HepG2 (cell line): ENCODE data around the gene CBX7. TPM values are rescaled to one million over a fixed set of nuclear protein-coding genes. Genes with fewer than 3 reads are reported as not detected.
A peak's percentile ranks its signal among the peaks of the same experiment; 100 is the strongest.

Source experiments
- ZNF607 ChIP-seq: sonication (generic); formaldehyde crosslinking; IDR thresholded peaks from 2 replicates; pipeline ENCODE4 v1.5.1; 2020; ENCODE audit warnings: missing genetic modification reagents, mild to moderate bottlenecking, borderline replicate concordance
- polyA plus RNA-seq, 8 experiments: library from polyadenylated mRNA; depleted of rRNA in 3 of 8; stranded (reverse) in 7 of 8; unstranded in 1 of 8; fragments of >200 nt; fragmentation: Illumina TruSeq in 4 of 8; extraction: Trizol in 4 of 8; gene quantifications; 2 replicates each; pipeline versions ENCODE4 v1.2.1 to v1.2.3, GENCODE V29; 2011 to 2016; ENCODE audit warnings: low read depth in 4 of 8, missing spikeins in 1 of 8, mixed read lengths in 1 of 8; ENCODE audit not compliant: insufficient read depth in 1 of 8
- total RNA-seq, 5 experiments: library from RNA; depleted of rRNA; stranded (reverse); fragments of >200 nt; fragmentation: Illumina TruSeq; extraction: Trizol; gene quantifications; 2 replicates each; pipeline ENCODE4 v1.2.3, GENCODE V29; 2016; ENCODE audit warnings: low read depth in 1 of 5
- TF ChIP-seq, protein P1 (sequence below): sonication (generic); IDR thresholded peaks from 2 replicates; pipeline ENCODE4 v1.6.1; 2016; ENCODE audit warnings: low read depth, borderline replicate concordance
- TF ChIP-seq, protein P2 (sequence below): sonication (generic); formaldehyde crosslinking; IDR thresholded peaks from 2 replicates; pipeline ENCODE4 v1.5.0; 2020; ENCODE audit warnings: mild to moderate bottlenecking, missing genetic modification reagents, borderline replicate concordance
- TF ChIP-seq, protein P3 (sequence below): sonication (generic); formaldehyde crosslinking; IDR thresholded peaks from 2 replicates; pipeline ENCODE4 v1.8.1; 2023; ENCODE audit warnings: mild to moderate bottlenecking, missing genetic modification reagents
- TF ChIP-seq, protein P4 (sequence below), 2 experiments: sonication (generic) in 1 of 2; formaldehyde crosslinking in 1 of 2; IDR thresholded peaks; 2 replicates each; pipeline versions ENCODE4 v1.4.0 to v1.6.1; 2018 to 2020; ENCODE audit warnings: missing genetic modification reagents in 2 of 2, borderline replicate concordance in 1 of 2, low read depth in 1 of 2, mild to moderate bottlenecking in 1 of 2, missing biosample characterization in 1 of 2
- TF ChIP-seq, protein P5 (sequence below): sonication (generic); formaldehyde crosslinking; IDR thresholded peaks from 2 replicates; pipeline ENCODE4 v1.4.0; 2020; ENCODE audit warnings: missing genetic modification reagents, borderline replicate concordance
- TF ChIP-seq, protein P6 (sequence below): IDR thresholded peaks from 2 replicates; pipeline ENCODE4 v1.4.0; 2020; ENCODE audit warnings: mild to moderate bottlenecking, missing genetic modification reagents
- TF ChIP-seq, protein P7 (sequence below): conservative IDR thresholded peaks from 2 replicates; pipeline ENCODE4 v1.6.1; 2018; ENCODE audit warnings: missing genetic modification reagents

The CBX7 gene
- total and polyA plus RNA-seq, 2 of the 13 experiments (the other 11 are each of a cell fraction or from before 2014, with no cell fraction given): 0.35 to 4.9 TPM

DNA sequence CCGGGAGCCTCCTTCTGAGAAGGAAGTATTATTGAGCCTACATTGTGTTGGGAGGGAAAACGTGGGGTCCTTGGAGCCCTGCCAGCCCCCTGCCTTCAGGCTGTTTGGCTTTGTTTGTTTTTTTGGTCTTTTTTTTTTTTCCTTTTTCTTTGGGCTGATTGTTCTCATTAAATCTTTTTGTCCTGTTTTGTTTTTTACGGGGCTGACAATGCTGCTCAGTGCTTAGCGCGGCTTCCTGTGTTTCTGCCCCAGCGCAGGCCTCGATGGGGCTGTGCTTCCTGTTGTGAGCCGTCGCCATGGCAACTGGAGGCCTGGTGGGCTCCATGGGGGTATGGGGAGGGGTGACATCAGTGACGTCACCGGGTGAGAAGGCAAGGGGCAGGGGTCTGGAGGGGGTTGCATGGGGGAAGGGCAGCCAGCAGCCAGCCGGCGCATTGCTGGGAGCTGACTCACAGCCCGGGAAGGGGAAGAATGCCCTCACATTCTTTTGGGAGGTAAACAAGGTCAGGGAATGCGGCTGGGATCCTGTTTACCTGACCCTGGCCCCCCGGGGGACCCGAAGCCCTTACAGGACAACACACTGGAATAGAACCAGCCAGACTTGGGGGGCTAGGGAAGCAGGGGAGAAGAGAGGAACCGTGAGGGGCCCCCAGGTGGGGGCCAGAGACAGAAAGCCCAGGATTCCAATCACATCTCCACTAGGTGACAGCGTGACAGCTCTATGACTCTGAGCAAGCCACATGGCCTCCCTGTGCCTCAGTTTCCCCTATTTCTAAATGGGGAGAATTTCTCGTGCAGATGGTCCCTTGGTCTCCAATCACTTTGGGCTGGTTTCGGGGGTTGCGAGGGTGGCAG is 22.2 kb upstream of the CBX7 start (continued):
- TF ChIP-seq, protein P1, sequence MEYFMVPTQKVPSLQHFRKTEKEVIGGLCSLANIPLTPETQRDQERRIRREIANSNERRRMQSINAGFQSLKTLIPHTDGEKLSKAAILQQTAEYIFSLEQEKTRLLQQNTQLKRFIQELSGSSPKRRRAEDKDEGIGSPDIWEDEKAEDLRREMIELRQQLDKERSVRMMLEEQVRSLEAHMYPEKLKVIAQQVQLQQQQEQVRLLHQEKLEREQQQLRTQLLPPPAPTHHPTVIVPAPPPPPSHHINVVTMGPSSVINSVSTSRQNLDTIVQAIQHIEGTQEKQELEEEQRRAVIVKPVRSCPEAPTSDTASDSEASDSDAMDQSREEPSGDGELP: peak; percentile 89; the same call in 1 of the 2 replicates
- TF ChIP-seq, protein P2, sequence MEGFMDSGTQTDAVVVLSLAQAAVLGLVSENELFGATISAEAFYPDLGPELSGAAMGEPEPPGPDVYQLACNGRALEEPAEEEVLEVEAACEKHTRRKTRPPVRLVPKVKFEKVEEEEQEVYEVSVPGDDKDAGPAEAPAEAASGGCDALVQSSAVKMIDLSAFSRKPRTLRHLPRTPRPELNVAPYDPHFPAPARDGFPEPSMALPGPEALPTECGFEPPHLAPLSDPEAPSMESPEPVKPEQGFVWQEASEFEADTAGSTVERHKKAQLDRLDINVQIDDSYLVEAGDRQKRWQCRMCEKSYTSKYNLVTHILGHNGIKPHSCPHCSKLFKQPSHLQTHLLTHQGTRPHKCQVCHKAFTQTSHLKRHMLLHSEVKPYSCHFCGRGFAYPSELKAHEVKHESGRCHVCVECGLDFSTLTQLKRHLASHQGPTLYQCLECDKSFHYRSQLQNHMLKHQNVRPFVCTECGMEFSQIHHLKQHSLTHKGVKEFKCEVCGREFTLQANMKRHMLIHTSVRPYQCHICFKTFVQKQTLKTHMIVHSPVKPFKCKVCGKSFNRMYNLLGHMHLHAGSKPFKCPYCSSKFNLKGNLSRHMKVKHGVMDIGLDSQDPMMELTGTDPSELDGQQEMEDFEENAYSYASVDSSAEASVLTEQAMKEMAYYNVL (CRISPR knock-in tag): 0 out of 2 replicates have a peak, but pooled peaks have one; percentile 22
- TF ChIP-seq ZNF607 (CRISPR knock-in tag): peak; percentile 22; the same call in 1 of the 2 replicates
- TF ChIP-seq, protein P3, sequence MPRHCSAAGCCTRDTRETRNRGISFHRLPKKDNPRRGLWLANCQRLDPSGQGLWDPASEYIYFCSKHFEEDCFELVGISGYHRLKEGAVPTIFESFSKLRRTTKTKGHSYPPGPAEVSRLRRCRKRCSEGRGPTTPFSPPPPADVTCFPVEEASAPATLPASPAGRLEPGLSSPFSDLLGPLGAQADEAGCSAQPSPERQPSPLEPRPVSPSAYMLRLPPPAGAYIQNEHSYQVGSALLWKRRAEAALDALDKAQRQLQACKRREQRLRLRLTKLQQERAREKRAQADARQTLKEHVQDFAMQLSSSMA (CRISPR knock-in tag): 0 out of 2 replicates have a peak, but pooled peaks have one; percentile 33
- TF ChIP-seq, protein P4, sequence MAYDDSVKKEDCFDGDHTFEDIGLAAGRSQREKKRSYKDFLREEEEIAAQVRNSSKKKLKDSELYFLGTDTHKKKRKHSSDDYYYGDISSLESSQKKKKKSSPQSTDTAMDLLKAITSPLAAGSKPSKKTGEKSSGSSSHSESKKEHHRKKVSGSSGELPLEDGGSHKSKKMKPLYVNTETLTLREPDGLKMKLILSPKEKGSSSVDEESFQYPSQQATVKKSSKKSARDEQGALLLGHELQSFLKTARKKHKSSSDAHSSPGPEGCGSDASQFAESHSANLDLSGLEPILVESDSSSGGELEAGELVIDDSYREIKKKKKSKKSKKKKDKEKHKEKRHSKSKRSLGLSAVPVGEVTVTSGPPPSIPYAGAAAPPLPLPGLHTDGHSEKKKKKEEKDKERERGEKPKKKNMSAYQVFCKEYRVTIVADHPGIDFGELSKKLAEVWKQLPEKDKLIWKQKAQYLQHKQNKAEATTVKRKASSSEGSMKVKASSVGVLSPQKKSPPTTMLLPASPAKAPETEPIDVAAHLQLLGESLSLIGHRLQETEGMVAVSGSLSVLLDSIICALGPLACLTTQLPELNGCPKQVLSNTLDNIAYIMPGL (CRISPR knock-in tag; IDR thresholded peaks at IDR 0.05; ENCODE audit: borderline replicate concordance in 1 of 2, low read depth in 1 of 2): 0 out of 4 replicates have a peak, but pooled peaks of 1 of the 2 experiments have one; percentile 21
- TF ChIP-seq, protein P5, sequence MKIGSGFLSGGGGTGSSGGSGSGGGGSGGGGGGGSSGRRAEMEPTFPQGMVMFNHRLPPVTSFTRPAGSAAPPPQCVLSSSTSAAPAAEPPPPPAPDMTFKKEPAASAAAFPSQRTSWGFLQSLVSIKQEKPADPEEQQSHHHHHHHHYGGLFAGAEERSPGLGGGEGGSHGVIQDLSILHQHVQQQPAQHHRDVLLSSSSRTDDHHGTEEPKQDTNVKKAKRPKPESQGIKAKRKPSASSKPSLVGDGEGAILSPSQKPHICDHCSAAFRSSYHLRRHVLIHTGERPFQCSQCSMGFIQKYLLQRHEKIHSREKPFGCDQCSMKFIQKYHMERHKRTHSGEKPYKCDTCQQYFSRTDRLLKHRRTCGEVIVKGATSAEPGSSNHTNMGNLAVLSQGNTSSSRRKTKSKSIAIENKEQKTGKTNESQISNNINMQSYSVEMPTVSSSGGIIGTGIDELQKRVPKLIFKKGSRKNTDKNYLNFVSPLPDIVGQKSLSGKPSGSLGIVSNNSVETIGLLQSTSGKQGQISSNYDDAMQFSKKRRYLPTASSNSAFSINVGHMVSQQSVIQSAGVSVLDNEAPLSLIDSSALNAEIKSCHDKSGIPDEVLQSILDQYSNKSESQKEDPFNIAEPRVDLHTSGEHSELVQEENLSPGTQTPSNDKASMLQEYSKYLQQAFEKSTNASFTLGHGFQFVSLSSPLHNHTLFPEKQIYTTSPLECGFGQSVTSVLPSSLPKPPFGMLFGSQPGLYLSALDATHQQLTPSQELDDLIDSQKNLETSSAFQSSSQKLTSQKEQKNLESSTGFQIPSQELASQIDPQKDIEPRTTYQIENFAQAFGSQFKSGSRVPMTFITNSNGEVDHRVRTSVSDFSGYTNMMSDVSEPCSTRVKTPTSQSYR (CRISPR knock-in tag): peak; percentile 99
- TF ChIP-seq, protein P6, sequence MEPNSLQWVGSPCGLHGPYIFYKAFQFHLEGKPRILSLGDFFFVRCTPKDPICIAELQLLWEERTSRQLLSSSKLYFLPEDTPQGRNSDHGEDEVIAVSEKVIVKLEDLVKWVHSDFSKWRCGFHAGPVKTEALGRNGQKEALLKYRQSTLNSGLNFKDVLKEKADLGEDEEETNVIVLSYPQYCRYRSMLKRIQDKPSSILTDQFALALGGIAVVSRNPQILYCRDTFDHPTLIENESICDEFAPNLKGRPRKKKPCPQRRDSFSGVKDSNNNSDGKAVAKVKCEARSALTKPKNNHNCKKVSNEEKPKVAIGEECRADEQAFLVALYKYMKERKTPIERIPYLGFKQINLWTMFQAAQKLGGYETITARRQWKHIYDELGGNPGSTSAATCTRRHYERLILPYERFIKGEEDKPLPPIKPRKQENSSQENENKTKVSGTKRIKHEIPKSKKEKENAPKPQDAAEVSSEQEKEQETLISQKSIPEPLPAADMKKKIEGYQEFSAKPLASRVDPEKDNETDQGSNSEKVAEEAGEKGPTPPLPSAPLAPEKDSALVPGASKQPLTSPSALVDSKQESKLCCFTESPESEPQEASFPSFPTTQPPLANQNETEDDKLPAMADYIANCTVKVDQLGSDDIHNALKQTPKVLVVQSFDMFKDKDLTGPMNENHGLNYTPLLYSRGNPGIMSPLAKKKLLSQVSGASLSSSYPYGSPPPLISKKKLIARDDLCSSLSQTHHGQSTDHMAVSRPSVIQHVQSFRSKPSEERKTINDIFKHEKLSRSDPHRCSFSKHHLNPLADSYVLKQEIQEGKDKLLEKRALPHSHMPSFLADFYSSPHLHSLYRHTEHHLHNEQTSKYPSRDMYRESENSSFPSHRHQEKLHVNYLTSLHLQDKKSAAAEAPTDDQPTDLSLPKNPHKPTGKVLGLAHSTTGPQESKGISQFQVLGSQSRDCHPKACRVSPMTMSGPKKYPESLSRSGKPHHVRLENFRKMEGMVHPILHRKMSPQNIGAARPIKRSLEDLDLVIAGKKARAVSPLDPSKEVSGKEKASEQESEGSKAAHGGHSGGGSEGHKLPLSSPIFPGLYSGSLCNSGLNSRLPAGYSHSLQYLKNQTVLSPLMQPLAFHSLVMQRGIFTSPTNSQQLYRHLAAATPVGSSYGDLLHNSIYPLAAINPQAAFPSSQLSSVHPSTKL (CRISPR knock-in tag): peak; percentile 94
- TF ChIP-seq, protein P7, sequence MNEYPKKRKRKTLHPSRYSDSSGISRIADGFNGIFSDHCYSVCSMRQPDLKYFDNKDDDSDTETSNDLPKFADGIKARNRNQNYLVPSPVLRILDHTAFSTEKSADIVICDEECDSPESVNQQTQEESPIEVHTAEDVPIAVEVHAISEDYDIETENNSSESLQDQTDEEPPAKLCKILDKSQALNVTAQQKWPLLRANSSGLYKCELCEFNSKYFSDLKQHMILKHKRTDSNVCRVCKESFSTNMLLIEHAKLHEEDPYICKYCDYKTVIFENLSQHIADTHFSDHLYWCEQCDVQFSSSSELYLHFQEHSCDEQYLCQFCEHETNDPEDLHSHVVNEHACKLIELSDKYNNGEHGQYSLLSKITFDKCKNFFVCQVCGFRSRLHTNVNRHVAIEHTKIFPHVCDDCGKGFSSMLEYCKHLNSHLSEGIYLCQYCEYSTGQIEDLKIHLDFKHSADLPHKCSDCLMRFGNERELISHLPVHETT: 0 out of 2 replicates have a peak, but pooled peaks have one; percentile 21
